Measurements from ENCODE around the gene KCNMA1. TPM values are rescaled to one million over a fixed set of nuclear protein-coding genes. Genes with fewer than 3 reads are reported as not detected.
A peak's percentile ranks its signal among the peaks of the same experiment; 100 is the strongest.

Gene KCNMA1
- total and polyA plus RNA-seq, 8 donors, result 0.92 to 155 (median 54.3) TPM

GRCh38 chr10:76928565-76928964 is 709.0 kb downstream of the KCNMA1 start:
- Histone ChIP-seq H3K4me3 (no peak overlapping the region), H3K27ac (no peak overlapping the region), H3K9me3 (no peaks in the 10 kb centered on the region), H3K27me3 (no peaks in the 10 kb centered on the region), H3K36me3 (no peaks in the 10 kb centered on the region), H3K4me1 (no peaks in the 10 kb centered on the region)
- DNase-seq, result no peak
- 94 to 98% (median 97%) methylated on average over 7 of the region's 7 CpGs for WGBS, 5 donors
- TF ChIP-seq EP300 (IDR thresholded peaks at IDR 0.05) (no peak), CTCF (IDR thresholded peaks at IDR 0.05) (no peak), POLR2AphosphoS5 (IDR thresholded peaks at IDR 0.05) (no peak)
- intact Hi-C loops (cut with DNase I; ENCODE audit: low total_unique reads), result no loop called here

- Histone ChIP-seq H3K36me3 (no peaks in the 10 kb centered on the region), H3K4me1 (peaks cover 0 to 19% (median 6%) of the 10 kb centered on the region in 4 donors), H3K4me3 (no peak overlapping the region), H3K9me3 (no peaks in the 10 kb centered on the region), H3K27me3 (no peaks in the 10 kb centered on the region), H3K27ac (no peak overlapping the region)
- 73 to 80% (median 77%) methylated on average over 6 of the region's 6 CpGs for WGBS, 5 donors
- intact Hi-C loops (cut with DNase I; ENCODE audit: low total_unique reads), result no loop called here
- TF ChIP-seq EP300 (IDR thresholded peaks at IDR 0.05), result no peak
- TF ChIP-seq POLR2AphosphoS5 (IDR thresholded peaks at IDR 0.05), result no peak
- no peak for TF ChIP-seq CTCF (IDR thresholded peaks at IDR 0.05)
- no peak for TF ChIP-seq POLR2A (IDR thresholded peaks at IDR 0.05)
- DNase-seq, result peak in 1 of 2 donors; percentile 6
These were observed 711.8 kb downstream of the KCNMA1 start for GRCh38 chr10:76925636-76926405.

- 58 to 67% (median 61%) methylated on average over 3 of the region's 3 CpGs for WGBS, 5 donors
- Histone ChIP-seq H3K4me1 (peaks cover 0 to 20% (median 6%) of the 10 kb centered on the region in 4 donors), H3K4me3 (no peak overlapping the region), H3K27me3 (no peaks in the 10 kb centered on the region), H3K9me3 (no peaks in the 10 kb centered on the region), H3K27ac (no peak overlapping the region), H3K36me3 (no peaks in the 10 kb centered on the region)
- no peak for DNase-seq
- TF ChIP-seq CTCF (IDR thresholded peaks at IDR 0.05) (no peak), EP300 (IDR thresholded peaks at IDR 0.05) (no peak), POLR2AphosphoS5 (IDR thresholded peaks at IDR 0.05) (no peak), POLR2A (IDR thresholded peaks at IDR 0.05) (no peak)
- intact Hi-C loops (cut with DNase I; ENCODE audit: low total_unique reads), result no loop called here
These were observed 714.9 kb downstream of the KCNMA1 start for GRCh38 chr10:76922666-76923065.

GRCh38 chr10:76921383-76922010 is 716.1 kb downstream of the KCNMA1 start:
- 47 to 82% (median 66%) methylated on average over 2 of the region's 2 CpGs for WGBS, 5 donors
- intact Hi-C loops (cut with DNase I; ENCODE audit: low total_unique reads), result no loop called here
- Histone ChIP-seq H3K4me1 (peaks cover 0 to 20% (median 6%) of the 10 kb centered on the region in 4 donors), H3K27ac (no peak overlapping the region), H3K27me3 (no peaks in the 10 kb centered on the region), H3K9me3 (no peaks in the 10 kb centered on the region), H3K4me3 (no peak overlapping the region), H3K36me3 (no peaks in the 10 kb centered on the region)
- no peak for DNase-seq
- TF ChIP-seq POLR2AphosphoS5 (IDR thresholded peaks at IDR 0.05), result no peak
- no peak for TF ChIP-seq CTCF (IDR thresholded peaks at IDR 0.05)
- TF ChIP-seq EP300 (IDR thresholded peaks at IDR 0.05), result no peak
- TF ChIP-seq POLR2A (IDR thresholded peaks at IDR 0.05), result no peak
